ENCODE data around the gene GNAT2. TPM values are rescaled to one million over a fixed set of nuclear protein-coding genes. Genes with fewer than 3 reads are reported as not detected.

The GNAT2 gene
- total RNA-seq, 1 experiment from 2014 or later: not detected

- H3K9ac ChIP-seq (ENCODE audit: low read length): no peak overlapping the region
- no peak for DNase-seq
- no peak overlapping the region for H3K27ac ChIP-seq (ENCODE audit: low read length)
- no peaks in the 10 kb centered on the region for H3K79me2 ChIP-seq (ENCODE audit: low read length)
- no peaks in the 10 kb centered on the region for H3K9me3 ChIP-seq (ENCODE audit: low read length)
- H3K27me3 ChIP-seq (ENCODE audit: low read length): no peaks in the 10 kb centered on the region
- no peaks in the 10 kb centered on the region for H4K20me1 ChIP-seq (ENCODE audit: insufficient read depth, low read depth, low read length)
- no peak overlapping the region for H2AFZ ChIP-seq (ENCODE audit: low read length)
- no peak overlapping the region for H3K4me3 ChIP-seq (ENCODE audit: low read length)
- peaks cover 32% of the 10 kb centered on the region; the same call in 1 of the 2 replicates for H3K36me3 ChIP-seq (ENCODE audit: insufficient read depth, low read length)
- H3K9me2 ChIP-seq (replicated peaks; ENCODE audit: insufficient read depth, low read length): no peaks in the 10 kb centered on the region
- no peak overlapping the region for H3K4me2 ChIP-seq (ENCODE audit: low read depth, low read length, poor library complexity, severe bottlenecking)
- no peaks in the 10 kb centered on the region for H3K4me1 ChIP-seq (ENCODE audit: low read length)
These were observed 21.3 kb downstream of the GNAT2 start for GRCh38 chr1:109598156-109598555.

- Histone ChIP-seq H3K27ac (ENCODE audit: low read length) (no peak overlapping the region), H3K4me3 (ENCODE audit: low read length) (no peak overlapping the region), H3K4me1 (ENCODE audit: low read length) (no peaks in the 10 kb centered on the region), H3K27me3 (ENCODE audit: low read length) (no peaks in the 10 kb centered on the region), H3K9ac (ENCODE audit: low read length) (no peak overlapping the region), H3K4me2 (ENCODE audit: low read depth, low read length, poor library complexity, severe bottlenecking) (no peak overlapping the region), H3K36me3 (ENCODE audit: insufficient read depth, low read length) (peaks cover 48% of the 10 kb centered on the region; the same call in 1 of the 2 replicates), H3K9me3 (ENCODE audit: low read length) (no peaks in the 10 kb centered on the region), H3K79me2 (ENCODE audit: low read length) (0 out of 2 replicates have a peak, but pooled peaks cover 3% of the 10 kb centered on the region), H3K9me2 (replicated peaks; ENCODE audit: insufficient read depth, low read length) (no peaks in the 10 kb centered on the region), H2AFZ (ENCODE audit: low read length) (no peak overlapping the region), H4K20me1 (ENCODE audit: insufficient read depth, low read depth, low read length) (no peaks in the 10 kb centered on the region)
- DNase-seq: no peak
These were observed 23.9 kb downstream of the GNAT2 start for GRCh38 chr1:109595531-109595930.

- no peaks in the 10 kb centered on the region for H3K9me3 ChIP-seq (ENCODE audit: low read length)
- no peak overlapping the region for H3K4me2 ChIP-seq (ENCODE audit: low read depth, low read length, poor library complexity, severe bottlenecking)
- no peak overlapping the region for H3K4me3 ChIP-seq (ENCODE audit: low read length)
- H3K27ac ChIP-seq (ENCODE audit: low read length): no peak overlapping the region
- H3K36me3 ChIP-seq (ENCODE audit: insufficient read depth, low read length): peaks cover 43% of the 10 kb centered on the region; the same call in 1 of the 2 replicates
- H3K27me3 ChIP-seq (ENCODE audit: low read length): no peaks in the 10 kb centered on the region
- H3K9me2 ChIP-seq (replicated peaks; ENCODE audit: insufficient read depth, low read length): no peaks in the 10 kb centered on the region
- H3K79me2 ChIP-seq (ENCODE audit: low read length): 0 out of 2 replicates have a peak, but pooled peaks cover 3% of the 10 kb centered on the region
- H4K20me1 ChIP-seq (ENCODE audit: insufficient read depth, low read depth, low read length): no peaks in the 10 kb centered on the region
- no peak overlapping the region for H3K9ac ChIP-seq (ENCODE audit: low read length)
- no peak for DNase-seq
- H3K4me1 ChIP-seq (ENCODE audit: low read length): no peaks in the 10 kb centered on the region
- H2AFZ ChIP-seq (ENCODE audit: low read length): no peak overlapping the region
These were observed 26.5 kb downstream of the GNAT2 start for GRCh38 chr1:109592916-109593315.

GRCh38 chr1:109589679-109590078, 29.7 kb downstream of the GNAT2 start:
- Histone ChIP-seq H2AFZ (ENCODE audit: low read length) (no peak overlapping the region), H3K9me2 (replicated peaks; ENCODE audit: insufficient read depth, low read length) (no peaks in the 10 kb centered on the region), H3K4me2 (ENCODE audit: low read depth, low read length, poor library complexity, severe bottlenecking) (no peak overlapping the region), H4K20me1 (ENCODE audit: insufficient read depth, low read depth, low read length) (no peaks in the 10 kb centered on the region), H3K27me3 (ENCODE audit: low read length) (no peaks in the 10 kb centered on the region), H3K9ac (ENCODE audit: low read length) (no peak overlapping the region), H3K79me2 (ENCODE audit: low read length) (peaks cover 8% of the 10 kb centered on the region), H3K4me1 (ENCODE audit: low read length) (no peaks in the 10 kb centered on the region), H3K4me3 (ENCODE audit: low read length) (no peak overlapping the region), H3K27ac (ENCODE audit: low read length) (no peak overlapping the region), H3K9me3 (ENCODE audit: low read length) (no peaks in the 10 kb centered on the region), H3K36me3 (ENCODE audit: insufficient read depth, low read length) (peaks cover 58% of the 10 kb centered on the region)
- no peak for DNase-seq

- no peaks in the 10 kb centered on the region for H3K27me3 ChIP-seq (ENCODE audit: low read length)
- no peaks in the 10 kb centered on the region for H3K9me2 ChIP-seq (replicated peaks; ENCODE audit: insufficient read depth, low read length)
- no peaks in the 10 kb centered on the region for H3K4me1 ChIP-seq (ENCODE audit: low read length)
- no peaks in the 10 kb centered on the region for H4K20me1 ChIP-seq (ENCODE audit: insufficient read depth, low read depth, low read length)
- H3K4me3 ChIP-seq (ENCODE audit: low read length): no peak overlapping the region
- no peak overlapping the region for H2AFZ ChIP-seq (ENCODE audit: low read length)
- no peak overlapping the region for H3K27ac ChIP-seq (ENCODE audit: low read length)
- H3K9ac ChIP-seq (ENCODE audit: low read length): no peak overlapping the region
- DNase-seq: no peak
- peaks cover 59% of the 10 kb centered on the region for H3K36me3 ChIP-seq (ENCODE audit: insufficient read depth, low read length)
- peaks cover 13% of the 10 kb centered on the region for H3K79me2 ChIP-seq (ENCODE audit: low read length)
- H3K4me2 ChIP-seq (ENCODE audit: low read depth, low read length, poor library complexity, severe bottlenecking): no peak overlapping the region
- H3K9me3 ChIP-seq (ENCODE audit: low read length): no peaks in the 10 kb centered on the region
These were observed 30.2 kb downstream of the GNAT2 start for GRCh38 chr1:109589177-109589576.

GRCh38 chr1:109586055-109586454, 33.4 kb downstream of the GNAT2 start:
- Histone ChIP-seq H3K27ac (ENCODE audit: low read length) (no peak overlapping the region), H2AFZ (ENCODE audit: low read length) (no peak overlapping the region), H3K9ac (ENCODE audit: low read length) (no peak overlapping the region), H3K27me3 (ENCODE audit: low read length) (no peaks in the 10 kb centered on the region), H3K4me2 (ENCODE audit: low read depth, low read length, poor library complexity, severe bottlenecking) (no peak overlapping the region), H4K20me1 (ENCODE audit: insufficient read depth, low read depth, low read length) (no peaks in the 10 kb centered on the region), H3K4me1 (ENCODE audit: low read length) (no peaks in the 10 kb centered on the region), H3K36me3 (ENCODE audit: insufficient read depth, low read length) (peaks cover 53% of the 10 kb centered on the region), H3K4me3 (ENCODE audit: low read length) (no peak overlapping the region), H3K9me3 (ENCODE audit: low read length) (no peaks in the 10 kb centered on the region), H3K79me2 (ENCODE audit: low read length) (peaks cover 31% of the 10 kb centered on the region), H3K9me2 (replicated peaks; ENCODE audit: insufficient read depth, low read length) (no peaks in the 10 kb centered on the region)
- DNase-seq: no peak

GRCh38 chr1:109584766-109585165, 34.6 kb downstream of the GNAT2 start:
- H3K27me3 ChIP-seq (ENCODE audit: low read length): no peaks in the 10 kb centered on the region
- H4K20me1 ChIP-seq (ENCODE audit: insufficient read depth, low read depth, low read length): no peaks in the 10 kb centered on the region
- H2AFZ ChIP-seq (ENCODE audit: low read length): no peak overlapping the region
- no peak overlapping the region for H3K4me2 ChIP-seq (ENCODE audit: low read depth, low read length, poor library complexity, severe bottlenecking)
- no peak overlapping the region for H3K27ac ChIP-seq (ENCODE audit: low read length)
- H3K79me2 ChIP-seq (ENCODE audit: low read length): peaks cover 40% of the 10 kb centered on the region
- no peaks in the 10 kb centered on the region for H3K9me3 ChIP-seq (ENCODE audit: low read length)
- peaks cover 62% of the 10 kb centered on the region for H3K36me3 ChIP-seq (ENCODE audit: insufficient read depth, low read length)
- no peaks in the 10 kb centered on the region for H3K9me2 ChIP-seq (replicated peaks; ENCODE audit: insufficient read depth, low read length)
- no peak overlapping the region for H3K4me3 ChIP-seq (ENCODE audit: low read length)
- H3K4me1 ChIP-seq (ENCODE audit: low read length): no peaks in the 10 kb centered on the region
- no peak overlapping the region for H3K9ac ChIP-seq (ENCODE audit: low read length)
- no peak for DNase-seq

- no peak overlapping the region for H3K9ac ChIP-seq (ENCODE audit: low read length)
- no peak overlapping the region for H2AFZ ChIP-seq (ENCODE audit: low read length)
- no peaks in the 10 kb centered on the region for H3K27me3 ChIP-seq (ENCODE audit: low read length)
- H3K4me2 ChIP-seq (ENCODE audit: low read depth, low read length, poor library complexity, severe bottlenecking): no peak overlapping the region
- no peaks in the 10 kb centered on the region for H3K9me3 ChIP-seq (ENCODE audit: low read length)
- H3K9me2 ChIP-seq (replicated peaks; ENCODE audit: insufficient read depth, low read length): no peaks in the 10 kb centered on the region
- no peak overlapping the region for H3K4me3 ChIP-seq (ENCODE audit: low read length)
- H3K4me1 ChIP-seq (ENCODE audit: low read length): peaks cover under 1% of the 10 kb centered on the region
- peaks cover 58% of the 10 kb centered on the region for H3K79me2 ChIP-seq (ENCODE audit: low read length)
- no peaks in the 10 kb centered on the region for H4K20me1 ChIP-seq (ENCODE audit: insufficient read depth, low read depth, low read length)
- DNase-seq: no peak
- H3K36me3 ChIP-seq (ENCODE audit: insufficient read depth, low read length): peaks cover 63% of the 10 kb centered on the region
- no peak overlapping the region for H3K27ac ChIP-seq (ENCODE audit: low read length)
These were observed 37.4 kb downstream of the GNAT2 start for GRCh38 chr1:109582021-109582420.

GRCh38 chr1:109579491-109579890, 39.9 kb downstream of the GNAT2 start:
- peaks cover 14% of the 10 kb centered on the region for H3K4me1 ChIP-seq (ENCODE audit: low read length)
- H3K4me2 ChIP-seq (ENCODE audit: low read depth, low read length, poor library complexity, severe bottlenecking): no peak overlapping the region
- no peak overlapping the region for H3K27ac ChIP-seq (ENCODE audit: low read length)
- H4K20me1 ChIP-seq (ENCODE audit: insufficient read depth, low read depth, low read length): no peaks in the 10 kb centered on the region
- H3K9ac ChIP-seq (ENCODE audit: low read length): no peak overlapping the region
- DNase-seq: no peak
- no peaks in the 10 kb centered on the region for H3K9me3 ChIP-seq (ENCODE audit: low read length)
- H3K79me2 ChIP-seq (ENCODE audit: low read length): peaks cover 76% of the 10 kb centered on the region
- H3K36me3 ChIP-seq (ENCODE audit: insufficient read depth, low read length): peaks cover 40% of the 10 kb centered on the region; the same call in 1 of the 2 replicates
- no peaks in the 10 kb centered on the region for H3K27me3 ChIP-seq (ENCODE audit: low read length)
- H3K4me3 ChIP-seq (ENCODE audit: low read length): no peak overlapping the region
- no peak overlapping the region for H2AFZ ChIP-seq (ENCODE audit: low read length)
- no peaks in the 10 kb centered on the region for H3K9me2 ChIP-seq (replicated peaks; ENCODE audit: insufficient read depth, low read length)

Data from Karpas-422 (cell line).